8988T (cell line): ENCODE measurements around the gene THAP10.
A peak's percentile ranks its signal among the peaks of the same experiment; 100 is the strongest.

Experiments
- DNase-seq: peaks from one replicate; pipeline ENCODE4 v3.0.0; 2011

The THAP10 gene

GRCh38 chr15:70853318-70853972 lies 38.8 kb downstream of the THAP10 start:
- DNase-seq = peak; percentile 56

DNA sequence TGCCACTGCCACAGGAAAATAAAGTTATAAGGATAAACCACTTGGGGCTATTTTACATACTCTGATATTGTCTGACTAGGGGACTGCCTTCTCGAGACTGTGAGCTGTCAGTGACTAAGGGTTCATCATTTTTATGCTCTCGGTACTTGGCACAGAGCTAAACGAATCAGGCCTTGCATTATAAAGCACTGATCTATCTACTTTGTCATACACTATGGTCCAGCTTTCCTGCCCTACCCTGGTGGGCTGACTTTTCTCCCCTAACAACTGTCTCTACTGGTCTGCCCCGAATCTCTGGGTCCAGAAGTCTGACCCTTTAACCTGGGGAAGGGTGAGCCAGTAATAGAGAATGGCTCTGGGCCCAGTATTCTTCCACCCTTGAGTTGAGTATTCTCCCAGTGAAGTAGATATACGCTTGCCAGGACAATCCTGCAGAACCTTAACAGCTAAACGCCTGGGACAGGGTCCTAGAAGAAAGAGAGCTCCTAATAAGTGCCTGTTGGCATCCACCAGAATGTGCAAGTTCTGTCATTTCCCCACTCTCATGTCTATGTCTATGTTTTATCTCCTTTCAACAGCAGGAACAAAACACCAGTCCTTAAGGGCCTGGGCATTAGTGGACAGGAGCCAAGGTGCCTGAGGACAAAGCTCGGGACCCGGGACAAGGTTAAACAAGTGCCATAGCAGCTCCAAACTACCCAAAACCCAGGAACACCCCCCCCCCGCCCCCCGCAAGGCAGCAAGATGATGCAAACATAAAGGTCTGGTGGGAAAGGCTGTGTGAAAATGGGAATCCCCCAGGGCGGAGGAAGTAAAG lies 39.5 kb downstream of the THAP10 start:
- DNase-seq = no peak

GRCh38 chr15:70851889-70852288 lies 40.3 kb downstream of the THAP10 start:
- no peak for DNase-seq

DNA sequence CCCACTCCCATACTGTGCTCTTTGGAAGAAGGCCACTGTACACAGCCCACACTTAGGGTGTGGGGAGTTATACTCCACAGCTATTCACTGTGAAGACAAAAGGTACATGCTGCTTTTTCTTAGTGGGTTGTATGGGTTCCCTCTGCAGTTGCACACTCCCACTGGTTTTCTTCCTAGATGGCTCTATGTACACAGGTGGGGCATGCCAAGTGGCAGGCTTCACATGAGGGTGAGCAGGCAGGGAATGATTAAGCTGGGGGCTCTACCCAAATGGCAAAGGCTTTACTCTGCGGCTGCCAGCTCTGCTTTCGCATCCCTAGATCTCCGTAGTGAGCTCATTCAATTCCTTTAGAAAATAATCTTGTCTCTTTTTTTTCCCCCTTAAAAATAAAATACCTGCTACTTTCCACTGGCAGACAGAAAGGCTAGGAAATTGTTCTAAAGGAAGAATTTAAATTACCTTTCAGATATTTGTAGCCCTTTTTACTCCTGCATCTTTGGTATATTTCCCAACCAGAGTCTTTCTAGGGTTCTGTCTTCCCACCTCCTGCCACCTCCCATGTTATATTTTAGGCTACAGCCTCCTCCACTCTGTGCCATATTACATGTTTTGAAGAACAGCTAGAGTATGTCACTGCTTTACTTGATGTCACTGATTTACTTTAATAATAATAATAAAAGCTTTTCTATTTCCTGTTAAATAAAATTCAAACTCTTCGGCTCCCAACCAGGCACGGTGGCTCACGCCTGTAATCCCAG lies 46.5 kb downstream of the THAP10 start:
- DNase-seq = no peak

DNA sequence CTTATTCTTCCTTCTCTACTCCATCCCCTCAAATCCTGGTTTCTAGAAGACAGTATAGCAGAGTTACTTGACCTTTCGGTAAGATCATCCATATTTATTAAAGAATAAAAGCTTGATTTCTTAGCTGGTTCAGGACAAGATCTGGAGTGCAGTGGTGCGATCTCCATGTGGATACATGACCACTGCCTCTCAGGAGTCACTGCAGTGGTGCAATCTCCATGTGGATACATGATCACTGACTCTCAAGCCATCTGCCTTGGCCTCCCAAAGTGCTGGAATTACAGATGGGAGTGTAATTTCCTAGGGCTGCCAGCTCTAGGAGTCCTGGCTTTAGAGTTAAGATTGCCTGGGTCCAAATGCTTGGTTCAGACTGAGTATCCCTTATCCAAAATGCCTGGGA lies 54.8 kb downstream of the THAP10 start:
- no peak for DNase-seq

DNA sequence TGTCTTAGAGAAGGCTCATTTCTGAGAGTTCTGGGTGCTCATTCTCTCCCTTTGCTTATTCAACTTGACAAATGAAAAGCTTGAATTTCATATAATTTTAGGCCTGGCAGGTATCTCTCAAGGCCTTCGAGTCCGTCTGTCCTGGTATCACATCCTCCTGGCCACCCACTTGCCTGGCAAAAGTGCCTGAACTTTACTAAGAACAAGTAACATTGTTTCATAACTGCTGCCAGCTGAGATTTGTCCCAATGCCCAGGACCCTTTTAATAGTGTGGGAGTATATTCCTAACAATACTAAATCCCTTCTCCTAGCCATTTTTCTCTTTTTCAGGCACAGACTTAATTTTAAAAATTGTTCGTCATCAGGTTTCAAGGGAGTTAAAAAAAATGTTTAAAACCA lies 56.4 kb downstream of the THAP10 start:
- DNase-seq = no peak

GRCh38 chr15:70835415-70835814 lies 56.8 kb downstream of the THAP10 start:
- no peak for DNase-seq

- DNase-seq = no peak
Measured at GRCh38 chr15:70834999-70835398, 57.2 kb downstream of the THAP10 start.

GRCh38 chr15:70833861-70834765 lies 58.1 kb downstream of the THAP10 start:
- DNase-seq = peak; percentile 47

DNA sequence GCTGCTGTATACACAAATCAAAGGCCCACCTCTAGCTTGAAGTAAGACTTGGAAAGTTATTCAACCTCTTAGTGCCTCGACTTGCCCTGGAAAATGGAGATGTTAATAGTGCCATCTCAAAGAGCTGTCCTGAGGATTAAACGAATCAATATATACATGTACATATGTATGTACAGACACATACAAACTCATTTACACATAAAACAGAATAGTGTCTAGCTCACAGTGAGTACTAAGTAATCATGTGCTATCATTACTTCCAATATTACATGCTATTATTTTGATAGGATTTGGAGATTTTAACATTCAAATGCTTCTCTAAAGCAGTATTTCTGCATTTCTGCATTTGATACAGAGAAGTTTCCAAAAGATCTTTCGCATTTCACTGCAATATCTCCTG lies 58.8 kb downstream of the THAP10 start:
- no peak for DNase-seq

GRCh38 chr15:70832176-70832575 lies 60.1 kb downstream of the THAP10 start:
- DNase-seq = no peak
